DMS 273 (cell line): Measurements from ENCODE around the gene BCR.
A peak's percentile ranks its signal among the peaks of the same experiment; 100 is the strongest.

ENCODE experiments used
- DNase-seq: peaks from one replicate; lab custom pipeline; 2025; ENCODE audit not compliant: unreplicated experiment; lab: John Stamatoyannopoulos, UW

BCR gene

GRCh38 chr22:23175817-23176644, 4.3 kb upstream of the BCR start:
- DNase-seq, result peak; percentile 70

DNA sequence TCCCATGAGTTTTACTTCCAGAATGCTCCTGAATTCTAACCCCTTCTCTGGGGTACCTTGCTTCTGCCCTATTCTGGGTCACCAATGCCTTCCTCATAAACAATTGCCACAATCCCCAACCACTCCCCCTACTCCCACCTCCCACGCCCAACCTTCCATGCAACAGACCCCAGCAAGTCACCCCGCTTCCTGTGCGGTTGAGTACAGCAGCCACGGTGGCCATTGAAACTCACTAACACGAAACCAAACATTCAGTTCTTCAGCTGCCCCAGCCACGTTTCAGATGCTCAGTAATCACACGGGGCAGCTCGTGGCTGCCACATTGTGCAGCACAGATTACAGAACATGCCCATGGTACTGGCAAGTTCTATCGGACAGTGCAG, 3.7 kb upstream of the BCR start:
- DNase-seq, result no peak

- no peak for DNase-seq
Observed at GRCh38 chr22:23177197-23177596, 3.1 kb upstream of the BCR start.

DNA sequence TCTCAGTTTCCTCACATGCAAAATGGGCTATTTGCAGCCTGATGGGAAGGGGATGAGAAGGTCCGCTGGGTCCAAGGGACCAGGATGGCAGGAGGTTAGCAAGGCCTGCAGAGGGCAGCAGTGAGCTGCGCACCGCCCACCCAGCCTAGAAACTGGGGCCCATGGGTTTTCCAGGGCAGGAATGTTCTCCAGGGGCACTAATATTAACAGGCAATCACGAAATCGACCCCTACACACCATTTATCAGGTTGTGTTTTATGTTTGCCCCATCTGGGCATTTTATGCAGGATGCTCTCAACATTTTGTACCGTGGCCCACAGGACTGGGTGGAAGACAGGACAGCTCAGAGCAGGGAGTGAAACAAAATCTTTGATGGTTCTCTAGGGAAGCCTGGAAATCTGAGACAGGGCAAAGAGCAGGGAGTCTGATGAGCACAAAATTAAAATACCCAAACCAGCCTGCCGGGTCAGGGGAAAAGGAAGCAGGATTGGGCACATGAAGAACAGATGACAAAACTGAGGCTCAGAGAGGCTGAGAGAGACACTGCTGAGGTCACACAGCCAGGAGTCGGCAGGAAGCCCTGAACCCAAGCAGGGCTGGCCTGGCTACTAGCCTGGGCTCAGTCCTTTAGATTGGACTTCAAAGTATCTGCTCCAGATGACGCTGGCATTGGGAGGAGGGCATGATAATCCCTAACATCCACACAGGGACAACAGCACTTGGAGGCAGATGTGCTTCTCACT, 1.6 kb upstream of the BCR start:
- peak; percentile 78 for DNase-seq

DNA sequence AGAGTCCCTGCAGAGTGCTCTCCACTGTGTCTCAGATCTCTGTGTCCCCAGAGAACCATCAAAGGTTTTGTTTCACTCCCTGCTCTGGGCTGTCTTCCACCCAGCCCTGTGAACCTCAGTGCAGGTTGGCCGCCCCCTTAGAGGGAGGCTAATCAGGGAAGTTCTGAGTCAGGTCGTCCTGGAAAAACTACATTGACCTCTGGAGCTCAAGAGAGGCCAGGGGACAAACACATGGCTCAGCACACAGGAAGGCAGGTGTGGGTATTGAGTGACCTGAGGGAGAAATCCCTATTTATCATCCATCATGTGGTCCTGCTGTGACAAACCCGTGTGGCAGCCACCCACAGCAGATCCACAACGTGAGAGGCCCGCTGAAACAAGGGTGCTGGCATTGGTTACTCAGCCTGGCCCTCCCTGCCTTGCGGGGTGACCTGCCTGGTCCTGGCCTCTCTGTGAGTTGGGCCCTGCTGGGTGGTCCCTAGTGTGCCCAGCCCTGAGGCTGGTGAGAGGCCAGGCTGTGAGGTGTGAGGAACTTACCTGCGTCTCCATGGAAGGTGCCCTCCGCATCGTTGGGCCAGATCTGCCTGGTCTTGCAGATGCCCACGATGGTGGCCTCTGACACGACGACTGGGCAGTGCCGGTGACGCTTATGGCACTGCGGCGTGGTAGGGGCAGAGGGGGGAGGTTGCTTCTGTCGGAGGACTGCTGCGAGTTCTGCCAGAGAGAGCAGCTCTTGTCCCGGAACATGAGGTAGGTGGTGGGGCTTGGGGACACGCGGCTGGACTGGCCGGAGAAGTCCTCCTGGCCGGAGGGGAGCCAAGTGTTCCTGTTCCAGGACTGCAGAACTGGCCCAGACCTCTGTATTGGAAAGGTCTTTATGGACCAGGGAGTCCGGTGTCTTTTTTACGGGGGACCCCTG, 669 bp upstream of the BCR start:
- no peak for DNase-seq

DNA sequence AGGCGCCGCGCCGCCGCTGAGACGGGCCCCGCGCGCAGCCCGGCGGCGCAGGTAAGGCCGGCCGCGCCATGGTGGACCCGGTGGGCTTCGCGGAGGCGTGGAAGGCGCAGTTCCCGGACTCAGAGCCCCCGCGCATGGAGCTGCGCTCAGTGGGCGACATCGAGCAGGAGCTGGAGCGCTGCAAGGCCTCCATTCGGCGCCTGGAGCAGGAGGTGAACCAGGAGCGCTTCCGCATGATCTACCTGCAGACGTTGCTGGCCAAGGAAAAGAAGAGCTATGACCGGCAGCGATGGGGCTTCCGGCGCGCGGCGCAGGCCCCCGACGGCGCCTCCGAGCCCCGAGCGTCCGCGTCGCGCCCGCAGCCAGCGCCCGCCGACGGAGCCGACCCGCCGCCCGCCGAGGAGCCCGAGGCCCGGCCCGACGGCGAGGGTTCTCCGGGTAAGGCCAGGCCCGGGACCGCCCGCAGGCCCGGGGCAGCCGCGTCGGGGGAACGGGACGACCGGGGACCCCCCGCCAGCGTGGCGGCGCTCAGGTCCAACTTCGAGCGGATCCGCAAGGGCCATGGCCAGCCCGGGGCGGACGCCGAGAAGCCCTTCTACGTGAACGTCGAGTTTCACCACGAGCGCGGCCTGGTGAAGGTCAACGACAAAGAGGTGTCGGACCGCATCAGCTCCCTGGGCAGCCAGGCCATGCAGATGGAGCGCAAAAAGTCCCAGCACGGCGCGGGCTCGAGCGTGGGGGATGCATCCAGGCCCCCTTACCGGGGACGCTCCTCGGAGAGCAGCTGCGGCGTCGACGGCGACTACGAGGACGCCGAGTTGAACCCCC, 798 bp downstream of the BCR start:
- DNase-seq, result no peak

DNA sequence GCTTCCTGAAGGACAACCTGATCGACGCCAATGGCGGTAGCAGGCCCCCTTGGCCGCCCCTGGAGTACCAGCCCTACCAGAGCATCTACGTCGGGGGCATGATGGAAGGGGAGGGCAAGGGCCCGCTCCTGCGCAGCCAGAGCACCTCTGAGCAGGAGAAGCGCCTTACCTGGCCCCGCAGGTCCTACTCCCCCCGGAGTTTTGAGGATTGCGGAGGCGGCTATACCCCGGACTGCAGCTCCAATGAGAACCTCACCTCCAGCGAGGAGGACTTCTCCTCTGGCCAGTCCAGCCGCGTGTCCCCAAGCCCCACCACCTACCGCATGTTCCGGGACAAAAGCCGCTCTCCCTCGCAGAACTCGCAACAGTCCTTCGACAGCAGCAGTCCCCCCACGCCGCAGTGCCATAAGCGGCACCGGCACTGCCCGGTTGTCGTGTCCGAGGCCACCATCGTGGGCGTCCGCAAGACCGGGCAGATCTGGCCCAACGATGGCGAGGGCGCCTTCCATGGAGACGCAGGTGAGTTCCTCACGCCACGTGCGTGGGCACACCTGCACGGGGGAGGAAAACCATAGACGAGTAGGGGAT, 1.5 kb downstream of the BCR start:
- no peak for DNase-seq

GRCh38 chr22:23182309-23183060, 2.2 kb downstream of the BCR start:
- DNase-seq, result peak; percentile 59

GRCh38 chr22:23183061-23183698, 2.9 kb downstream of the BCR start:
- DNase-seq, result peak; percentile 76

DNA sequence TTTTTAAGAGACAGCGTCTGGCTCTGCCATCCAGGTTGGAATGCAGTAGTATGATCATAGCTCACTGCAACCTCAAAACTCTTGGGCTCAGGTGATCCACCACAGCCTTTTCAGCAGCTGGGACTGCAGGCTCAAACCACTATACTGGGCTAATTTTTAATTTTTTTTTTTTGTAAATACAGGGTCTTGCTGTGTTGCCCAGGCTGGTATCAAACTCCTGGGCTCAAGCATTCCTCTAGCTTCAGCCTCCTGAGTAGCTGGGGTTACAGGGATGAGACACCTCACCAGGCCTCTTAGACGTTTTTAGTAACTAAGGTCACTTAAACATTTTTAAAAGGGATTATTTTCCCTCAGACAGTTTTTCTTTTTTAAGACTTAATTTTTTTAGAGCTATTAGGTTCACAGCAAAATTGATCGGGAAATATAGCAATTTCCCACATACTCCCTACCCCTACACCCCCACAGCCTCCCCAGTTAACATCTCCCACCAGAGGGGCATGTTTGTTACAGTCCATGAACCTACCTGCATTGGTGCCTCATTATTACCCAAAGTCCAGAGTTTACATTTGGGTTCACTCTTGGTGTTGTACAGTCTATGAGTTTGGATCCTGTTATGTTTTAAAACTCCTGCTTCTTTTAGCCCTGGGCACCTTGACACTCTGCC, 3.9 kb downstream of the BCR start:
- no peak for DNase-seq

DNA sequence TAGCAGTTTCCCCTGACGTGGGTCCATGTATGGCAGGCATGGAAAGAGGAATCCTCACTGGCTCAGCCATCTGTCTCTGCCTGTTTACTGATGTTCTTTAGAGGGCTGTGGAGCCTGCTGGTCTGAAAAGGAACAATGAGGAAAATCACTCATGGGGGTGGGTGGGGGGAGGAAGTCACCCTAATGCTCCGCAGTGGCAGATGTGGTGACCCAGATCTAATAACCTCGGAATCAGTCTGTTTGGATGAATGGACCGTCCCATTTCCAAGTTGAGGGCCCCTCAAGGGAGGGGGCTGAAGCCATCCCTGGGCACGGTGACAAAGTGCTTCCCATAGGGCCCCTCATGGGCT, 4.4 kb downstream of the BCR start:
- DNase-seq, result peak; percentile 64

- DNase-seq, result no peak
Observed at GRCh38 chr22:23187211-23187610, 6.9 kb downstream of the BCR start.

GRCh38 chr22:23187871-23188700, 7.8 kb downstream of the BCR start:
- DNase-seq, result no peak

- no peak for DNase-seq
Observed at GRCh38 chr22:23190526-23190925, 10.2 kb downstream of the BCR start.

DNA sequence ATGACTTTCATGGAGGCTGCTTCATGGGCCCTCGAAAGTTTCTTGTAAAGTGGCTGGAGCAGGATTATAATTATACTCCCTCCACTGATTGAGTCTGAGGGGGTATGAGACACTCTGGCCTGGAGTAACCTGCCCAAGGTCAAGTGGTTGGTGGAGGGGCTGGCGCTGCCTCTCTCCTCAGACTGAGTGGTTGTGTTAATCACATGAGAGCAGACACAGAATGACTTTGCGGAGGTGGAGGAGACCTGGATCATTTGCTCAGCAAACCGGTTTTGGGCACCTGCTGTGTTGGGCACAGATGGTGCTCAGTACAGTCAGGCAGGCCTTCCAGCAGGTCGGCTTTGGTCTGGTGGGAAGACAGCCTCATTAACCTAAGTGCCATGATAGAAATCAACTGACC, 11.8 kb downstream of the BCR start:
- peak; percentile 84 for DNase-seq

- DNase-seq, result no peak
Observed at GRCh38 chr22:23192558-23192957, 12.2 kb downstream of the BCR start.

DNA sequence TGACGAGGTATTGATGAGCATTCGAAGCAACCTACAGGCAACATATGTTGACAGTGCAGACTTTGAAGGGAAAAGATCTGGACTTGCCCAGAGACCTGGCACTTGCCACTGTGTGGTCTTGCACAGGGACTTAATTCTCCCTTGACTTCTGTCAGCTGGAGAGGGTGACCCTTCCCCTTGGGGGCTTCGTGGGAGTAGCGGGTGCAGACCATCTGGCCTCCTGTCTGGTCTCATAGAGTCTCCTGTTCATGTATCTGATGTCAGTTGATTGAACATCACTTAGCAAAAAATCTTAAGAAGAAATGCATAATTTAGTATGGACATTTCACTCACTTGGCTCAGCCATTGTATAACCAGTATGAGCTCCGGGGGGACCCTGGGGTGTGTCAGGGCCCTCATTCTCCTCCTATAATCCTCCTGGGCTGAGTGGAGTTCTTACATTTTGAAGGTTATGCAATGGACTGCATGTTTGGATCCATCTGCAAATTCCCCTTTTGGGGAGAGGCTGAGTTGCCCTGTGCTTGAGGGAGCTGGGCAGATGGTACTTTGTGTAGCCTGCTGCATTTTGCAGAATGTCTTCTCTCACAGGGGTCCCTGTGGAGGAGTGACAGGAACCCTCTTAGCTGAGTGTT, 13.0 kb downstream of the BCR start:
- DNase-seq, result peak; percentile 18
